ENCODE measurements around the gene USP6.
"Not testable (repeated sequence)": the region's sequence is repeated elsewhere in the genome, so short reads cannot be mapped to it uniquely, and the experiment has no call there.

The USP6 gene

DNA sequence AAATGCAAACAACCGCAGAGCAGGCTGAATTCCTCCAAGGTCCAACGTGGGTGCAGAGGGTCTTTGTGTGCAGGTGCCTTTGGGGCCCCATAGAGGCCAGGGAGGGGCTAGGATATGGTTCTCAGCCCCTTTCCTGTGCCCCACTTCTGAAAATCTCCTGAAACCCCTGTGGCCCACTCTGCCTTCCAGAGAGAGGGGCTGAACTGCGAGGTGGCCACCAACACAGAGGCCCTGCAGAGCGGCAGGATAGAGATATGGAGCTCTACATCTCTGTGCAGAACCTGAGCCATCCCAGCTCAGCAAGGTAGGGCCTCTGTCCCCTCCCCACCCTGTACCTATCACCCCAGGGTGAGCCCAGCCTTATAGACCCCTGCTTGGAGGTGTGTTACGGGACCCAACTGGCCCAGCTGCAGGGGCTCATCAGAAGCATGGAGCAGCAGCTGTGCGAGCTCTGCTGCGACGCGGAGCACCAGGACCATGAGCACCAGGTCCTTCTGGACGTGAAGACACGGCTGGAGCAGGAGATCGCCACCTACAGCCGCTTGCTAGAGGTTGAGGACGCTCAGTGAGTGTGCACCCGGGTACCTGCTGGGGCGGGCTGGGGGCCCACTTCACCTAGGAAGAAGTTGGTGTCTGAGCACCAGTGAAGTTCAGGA, 5.5 kb downstream of the USP6 start:
- no peaks in the 10 kb centered on the region; the same call in 1 of the 2 replicates for H3K27me3 ChIP-seq (replicated peaks; ENCODE audit: insufficient read depth, low read length)
- no peak overlapping the region for H3K27ac ChIP-seq (ENCODE audit: low read length)

DNA sequence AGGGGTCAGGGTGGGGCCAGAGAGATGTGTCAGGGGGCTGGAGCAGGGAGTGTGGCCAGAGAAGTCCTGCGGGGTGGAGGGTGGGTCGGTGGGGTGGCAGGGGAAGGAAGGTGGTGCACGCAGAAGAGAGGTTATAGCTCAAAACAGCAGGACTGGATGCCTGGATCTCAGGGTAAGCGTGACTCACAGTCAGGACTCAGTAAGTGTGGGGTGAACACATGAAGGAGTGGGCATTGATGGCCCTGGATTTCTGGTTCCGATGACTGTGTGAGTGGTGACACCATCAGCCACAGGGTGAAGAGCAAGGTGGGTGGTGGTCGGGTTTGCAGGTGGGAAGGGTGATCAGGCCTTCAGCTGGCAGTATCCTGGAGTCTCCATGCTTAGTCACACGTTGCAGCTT, 6.2 kb downstream of the USP6 start:
- not testable (repeated sequence) for H2AFZ ChIP-seq (ENCODE audit: low read length); H3K79me2 ChIP-seq (ENCODE audit: low read length); H3K4me1 ChIP-seq (ENCODE audit: low read length); H3K27me3 ChIP-seq (replicated peaks; ENCODE audit: insufficient read depth, low read length); H3K4me3 ChIP-seq (ENCODE audit: low read length); H3K36me3 ChIP-seq (replicated peaks; ENCODE audit: insufficient read depth, low read length); H3K9me2 ChIP-seq (replicated peaks; ENCODE audit: insufficient read depth, low read length); H3F3A ChIP-seq (ENCODE audit: insufficient read depth, low read length); H3K4me2 ChIP-seq (ENCODE audit: low read depth, low read length); H4K20me1 ChIP-seq (ENCODE audit: insufficient read depth, low read length); H3K9me3 ChIP-seq (replicated peaks; ENCODE audit: insufficient read depth, low read length); DNase-seq; H3K27ac ChIP-seq (ENCODE audit: low read length); H3K9ac ChIP-seq (ENCODE audit: low read length)

More for the DNA sequence above, 5.5 kb downstream of the USP6 start:
- no peaks in the 10 kb centered on the region for H3K79me2 ChIP-seq (ENCODE audit: low read length)
- no peaks in the 10 kb centered on the region for H3K9me2 ChIP-seq (replicated peaks; ENCODE audit: insufficient read depth, low read length)
- no peaks in the 10 kb centered on the region for H3K4me1 ChIP-seq (ENCODE audit: low read length)
- no peak overlapping the region for H3K4me3 ChIP-seq (ENCODE audit: low read length)
- no peak for DNase-seq
- no peak overlapping the region for H2AFZ ChIP-seq (ENCODE audit: low read length)
- H3K4me2 ChIP-seq (ENCODE audit: low read depth, low read length) = no peak overlapping the region
- no peaks in the 10 kb centered on the region for H3K36me3 ChIP-seq (replicated peaks; ENCODE audit: insufficient read depth, low read length)
- H3K9me3 ChIP-seq (replicated peaks; ENCODE audit: insufficient read depth, low read length) = no peaks in the 10 kb centered on the region
- no peaks in the 10 kb centered on the region for H3F3A ChIP-seq (ENCODE audit: insufficient read depth, low read length)
- TF ChIP-seq EZH2 (optimal IDR thresholded peaks at IDR 0.05; ENCODE audit: low read depth, low read length) (no peak), EZH2phosphoT487 (IDR thresholded peaks at IDR 0.05; ENCODE audit: low read length) (no peak)
- TF ChIP-seq, protein P1, sequence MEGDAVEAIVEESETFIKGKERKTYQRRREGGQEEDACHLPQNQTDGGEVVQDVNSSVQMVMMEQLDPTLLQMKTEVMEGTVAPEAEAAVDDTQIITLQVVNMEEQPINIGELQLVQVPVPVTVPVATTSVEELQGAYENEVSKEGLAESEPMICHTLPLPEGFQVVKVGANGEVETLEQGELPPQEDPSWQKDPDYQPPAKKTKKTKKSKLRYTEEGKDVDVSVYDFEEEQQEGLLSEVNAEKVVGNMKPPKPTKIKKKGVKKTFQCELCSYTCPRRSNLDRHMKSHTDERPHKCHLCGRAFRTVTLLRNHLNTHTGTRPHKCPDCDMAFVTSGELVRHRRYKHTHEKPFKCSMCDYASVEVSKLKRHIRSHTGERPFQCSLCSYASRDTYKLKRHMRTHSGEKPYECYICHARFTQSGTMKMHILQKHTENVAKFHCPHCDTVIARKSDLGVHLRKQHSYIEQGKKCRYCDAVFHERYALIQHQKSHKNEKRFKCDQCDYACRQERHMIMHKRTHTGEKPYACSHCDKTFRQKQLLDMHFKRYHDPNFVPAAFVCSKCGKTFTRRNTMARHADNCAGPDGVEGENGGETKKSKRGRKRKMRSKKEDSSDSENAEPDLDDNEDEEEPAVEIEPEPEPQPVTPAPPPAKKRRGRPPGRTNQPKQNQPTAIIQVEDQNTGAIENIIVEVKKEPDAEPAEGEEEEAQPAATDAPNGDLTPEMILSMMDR (IDR thresholded peaks at IDR 0.05; ENCODE audit: low read length) = no peak
- no peaks in the 10 kb centered on the region for H4K20me1 ChIP-seq (ENCODE audit: insufficient read depth, low read length)
- no peak overlapping the region for H3K9ac ChIP-seq (ENCODE audit: low read length)

DNA sequence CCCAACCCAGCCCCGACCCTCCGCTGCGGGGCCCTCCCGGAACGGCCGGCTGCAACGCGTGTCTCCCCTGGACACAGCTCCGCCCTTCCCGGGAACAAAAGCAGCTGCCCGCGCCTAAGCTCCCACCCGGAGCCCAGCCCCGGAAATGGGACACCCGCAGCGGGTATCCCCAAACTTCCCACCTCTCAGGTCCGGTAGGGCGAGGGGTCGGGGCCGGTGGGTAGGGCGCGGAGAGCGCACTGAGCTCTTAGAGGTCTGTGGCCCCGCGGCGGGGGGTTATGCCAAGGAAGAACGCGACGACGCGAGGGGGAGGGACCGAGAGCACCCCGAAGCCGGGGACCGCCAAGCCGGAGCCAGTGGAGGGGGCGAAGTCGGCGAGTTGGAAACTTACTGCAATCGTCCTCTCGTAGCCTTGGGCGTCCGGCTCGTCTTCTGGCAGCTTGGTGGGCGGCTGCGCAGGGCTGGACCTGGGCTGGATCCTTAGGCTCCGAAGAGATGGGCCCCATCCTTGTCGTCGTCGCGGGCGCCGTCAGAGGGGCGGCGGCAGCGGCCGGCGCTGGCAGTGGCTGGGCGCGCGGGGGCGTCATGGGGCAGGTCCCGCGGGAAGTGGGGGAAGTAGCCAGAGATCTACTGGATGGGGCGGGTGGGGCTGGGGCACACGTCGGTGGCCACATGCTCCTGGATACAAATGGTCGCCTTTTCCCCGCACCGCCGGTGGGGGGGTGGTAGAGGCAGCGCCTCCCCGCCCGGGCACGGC, 6.9 kb downstream of the USP6 start:
- no peaks in the 10 kb centered on the region for H3K4me1 ChIP-seq (ENCODE audit: low read length)
- no peaks in the 10 kb centered on the region for H3F3A ChIP-seq (ENCODE audit: insufficient read depth, low read length)
- no peaks in the 10 kb centered on the region for H3K36me3 ChIP-seq (replicated peaks; ENCODE audit: insufficient read depth, low read length)
- H4K20me1 ChIP-seq (ENCODE audit: insufficient read depth, low read length) = no peaks in the 10 kb centered on the region
- H3K79me2 ChIP-seq (ENCODE audit: low read length) = no peaks in the 10 kb centered on the region
- no peaks in the 10 kb centered on the region for H3K9me2 ChIP-seq (replicated peaks; ENCODE audit: insufficient read depth, low read length)
- H3K4me3 ChIP-seq (ENCODE audit: low read length) = no peak overlapping the region
- no peak for DNase-seq
- no peak overlapping the region for H2AFZ ChIP-seq (ENCODE audit: low read length)
- TF ChIP-seq, protein P1 (IDR thresholded peaks at IDR 0.05; ENCODE audit: low read length) = no peak
- no peak for TF ChIP-seq EZH2phosphoT487 (IDR thresholded peaks at IDR 0.05; ENCODE audit: low read length)
- TF ChIP-seq EZH2 (optimal IDR thresholded peaks at IDR 0.05; ENCODE audit: low read depth, low read length) = no peak
- no peak overlapping the region for H3K4me2 ChIP-seq (ENCODE audit: low read depth, low read length)
- H3K9ac ChIP-seq (ENCODE audit: low read length) = no peak overlapping the region
- H3K27ac ChIP-seq (ENCODE audit: low read length) = no peak overlapping the region
- peaks cover 5% of the 10 kb centered on the region for H3K27me3 ChIP-seq (replicated peaks; ENCODE audit: insufficient read depth, low read length)
- no peaks in the 10 kb centered on the region for H3K9me3 ChIP-seq (replicated peaks; ENCODE audit: insufficient read depth, low read length)

Data from MM.1S (cell line).